Renal cortical epithelial cell (primary cell): ENCODE measurements around the gene PGC. TPM values are rescaled to one million over a fixed set of nuclear protein-coding genes. Genes with fewer than 3 reads are reported as not detected.
"Not testable (repeated sequence)": the region's sequence is repeated elsewhere in the genome, so short reads cannot be mapped to it uniquely, and the experiment has no call there.

ENCODE experiments used
- DNase-seq: peaks from one replicate; pipeline ENCODE4 v3.0.0-alpha.2; 2011; ENCODE audit warnings: low read depth
- total RNA-seq: library from RNA; depleted of rRNA; stranded (reverse); fragments of >200 nt; gene quantifications from 2 replicates; pipeline ENCODE4 v1.2.3, GENCODE V29; 2014

Gene PGC
- total RNA-seq, 1 donor from 2014 or later: not detected

DNA sequence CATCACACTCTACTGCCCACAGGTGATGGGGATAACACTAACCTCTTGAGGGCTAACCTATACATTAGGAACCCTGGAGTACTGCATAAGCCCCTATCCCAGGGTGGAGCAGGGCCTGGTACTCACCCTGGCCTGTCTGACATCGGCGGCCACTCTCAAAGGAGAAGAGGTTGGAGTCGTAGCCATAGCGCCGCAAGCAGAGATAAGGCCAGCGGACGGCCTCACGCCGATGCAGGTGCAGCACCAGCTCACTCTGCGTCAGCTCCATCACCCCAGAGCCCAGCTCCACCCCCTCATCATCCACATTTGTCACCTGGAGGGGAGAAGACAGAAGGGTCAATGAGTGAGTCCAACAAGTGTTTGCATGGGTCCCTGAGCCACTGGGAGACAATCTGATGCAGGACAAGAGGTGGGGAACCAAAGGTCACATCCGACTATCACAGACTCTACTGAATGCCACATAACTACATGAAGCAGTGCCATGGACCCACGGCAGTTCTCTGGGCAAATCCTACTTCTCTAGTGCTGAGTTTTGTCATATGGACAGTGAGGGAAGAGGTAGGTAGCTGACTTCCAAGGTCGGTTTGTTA lies 28.2 kb upstream of the PGC start:
- DNase-seq: no peak

DNA sequence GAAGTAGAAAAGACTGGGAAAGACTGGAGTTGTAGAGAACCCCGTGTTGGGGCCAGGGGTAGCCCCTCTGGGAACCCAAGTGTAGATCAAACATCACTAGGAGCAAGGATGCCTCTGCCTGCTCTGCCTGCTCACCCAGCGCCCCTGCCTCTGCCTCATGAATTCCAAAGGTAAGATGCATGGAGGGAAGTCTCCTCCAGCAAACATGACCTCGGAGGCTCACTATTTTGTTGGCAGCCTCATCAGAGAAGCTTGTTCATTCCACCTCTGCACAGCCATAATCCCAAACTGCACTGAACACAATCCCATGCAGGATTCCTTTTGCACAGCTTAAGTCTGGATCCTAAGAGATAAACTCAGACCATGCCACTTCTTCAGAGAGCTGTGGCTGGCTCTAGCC lies 27.6 kb upstream of the PGC start:
- no peak for DNase-seq

DNA sequence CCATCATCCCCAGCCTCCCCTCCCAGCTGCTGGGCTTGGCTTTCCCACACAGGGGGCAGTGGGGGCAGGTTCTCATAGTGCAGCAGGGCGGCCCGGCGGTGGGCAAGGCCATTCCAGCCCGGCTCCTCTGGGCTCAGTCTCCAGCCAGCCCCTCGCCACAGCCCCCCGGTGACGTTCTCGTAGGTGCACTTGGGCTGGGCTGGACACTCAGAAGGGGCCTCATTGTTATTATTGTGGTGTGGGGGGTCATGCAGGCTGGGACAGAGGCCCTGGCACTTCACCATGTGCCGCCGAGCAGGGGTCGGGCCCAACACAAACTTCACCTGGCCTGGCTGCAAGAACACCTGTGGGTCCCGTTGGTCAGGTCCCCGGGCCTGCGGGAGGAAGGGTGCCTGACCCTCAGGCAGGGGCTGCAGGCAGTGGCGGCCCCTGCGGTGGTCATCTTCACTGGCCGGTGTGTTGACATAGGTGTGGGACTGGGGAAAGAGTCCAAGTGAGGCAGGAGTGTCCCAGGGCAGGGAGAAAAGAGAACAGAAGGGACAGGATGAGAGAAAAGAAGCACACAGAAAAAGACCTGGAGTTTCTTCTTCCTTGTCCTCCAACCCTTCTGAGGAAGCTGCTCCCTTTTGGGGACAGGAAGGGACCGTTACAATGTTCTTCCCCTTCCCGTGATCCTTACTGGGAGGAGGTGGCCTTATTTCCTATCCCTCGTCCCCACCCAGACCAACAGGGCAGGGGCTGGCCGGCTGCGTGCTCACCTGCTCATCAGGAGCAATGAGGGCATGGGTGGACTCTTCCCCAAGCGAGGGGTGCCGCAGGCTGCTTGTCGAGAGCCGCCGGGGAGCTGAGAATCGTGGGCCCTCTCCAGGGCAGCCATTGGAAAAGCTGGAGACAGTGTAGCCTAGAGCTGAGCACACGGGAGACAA lies 24.1 kb upstream of the PGC start:
- DNase-seq: no peak

DNA sequence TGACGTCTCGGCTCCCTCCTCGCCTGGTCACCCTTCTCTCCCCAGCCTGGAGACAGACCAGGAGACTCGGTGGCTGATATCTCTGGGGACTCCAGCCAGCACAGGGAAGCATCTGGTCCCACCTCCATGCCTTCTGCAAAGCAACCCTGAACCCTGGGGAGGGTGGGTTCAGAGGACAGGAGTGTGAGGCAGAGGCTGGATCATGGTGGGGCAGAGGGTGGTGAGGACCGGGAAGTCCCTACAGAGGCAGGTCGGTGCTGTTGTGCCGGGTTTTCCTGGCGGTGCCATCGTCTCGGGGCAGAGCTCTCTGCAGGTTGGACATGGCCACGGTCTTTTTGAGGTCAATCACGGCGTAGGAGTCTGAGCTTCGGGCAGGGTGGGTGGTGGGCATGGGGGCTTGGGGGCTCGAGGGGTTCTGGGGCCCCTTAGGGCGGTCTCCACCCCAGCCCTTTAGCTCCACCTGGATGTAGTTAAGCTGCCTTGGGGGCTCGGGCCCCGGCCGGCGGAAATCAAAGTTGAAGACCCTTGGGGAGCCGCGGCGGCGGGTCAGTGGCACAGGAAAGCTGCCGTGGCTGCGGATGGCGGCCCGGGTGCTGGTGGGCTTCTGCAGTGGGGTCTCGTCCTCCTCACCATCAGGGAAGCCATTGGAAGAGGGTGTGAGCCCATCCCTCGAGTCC lies 23.3 kb upstream of the PGC start:
- no peak for DNase-seq

DNA sequence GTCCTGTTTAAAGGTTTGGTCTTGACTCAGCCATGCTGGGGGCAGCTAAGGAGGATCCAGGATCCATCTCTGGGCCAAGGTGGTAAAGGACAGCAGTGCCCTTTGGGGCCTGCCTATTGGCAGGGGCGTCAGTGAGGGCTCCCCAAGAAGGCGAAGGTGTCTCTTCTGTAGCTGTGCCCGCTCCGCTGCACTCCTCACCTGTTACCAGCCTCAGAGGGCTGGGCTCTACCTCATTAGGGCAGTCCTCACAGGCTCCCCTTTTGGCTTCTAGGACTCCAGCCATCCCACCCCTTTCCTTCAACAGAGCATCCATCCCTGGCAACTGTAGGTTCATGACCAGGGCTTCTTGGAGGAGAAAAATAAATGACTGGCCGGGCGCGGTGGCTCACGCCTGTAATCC lies 22.2 kb upstream of the PGC start:
- no peak for DNase-seq

DNA sequence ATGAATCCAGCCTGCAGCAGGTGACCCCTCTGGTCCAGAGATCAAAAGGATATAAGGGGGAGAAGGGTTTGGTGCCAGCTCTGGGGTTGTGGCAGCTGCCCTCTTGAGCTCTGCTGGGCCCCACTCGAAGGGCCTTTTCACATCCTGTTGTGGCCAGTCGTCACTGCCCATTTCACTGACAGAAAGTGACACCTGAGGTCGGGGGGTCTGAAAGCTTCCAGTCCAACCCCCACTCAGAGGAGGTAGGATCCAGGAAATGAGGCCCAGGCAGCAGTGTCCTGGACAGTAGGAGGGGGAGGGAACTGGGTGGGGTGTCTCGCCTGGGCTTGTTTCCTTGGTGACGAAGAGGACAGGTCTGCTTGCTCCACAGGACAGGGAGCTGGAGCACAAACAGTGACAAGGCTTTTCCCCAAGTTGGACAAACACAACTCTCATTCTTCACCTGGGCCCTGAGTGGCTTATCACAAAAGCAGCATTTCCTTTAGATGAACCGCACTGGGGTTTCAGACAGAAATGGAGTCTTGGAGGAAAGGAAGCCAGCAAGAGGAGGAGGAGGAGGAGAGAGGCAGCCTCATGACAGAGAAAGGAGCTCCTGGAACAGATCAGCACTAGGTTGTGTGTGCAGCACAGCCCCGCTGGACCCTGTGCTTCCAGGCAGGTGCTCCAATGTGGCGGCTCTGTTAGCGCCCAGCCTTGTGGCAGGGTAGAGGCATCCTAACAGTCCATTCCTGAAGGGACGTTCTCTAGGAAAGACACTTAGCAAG lies 21.5 kb upstream of the PGC start:
- no peak for DNase-seq

DNA sequence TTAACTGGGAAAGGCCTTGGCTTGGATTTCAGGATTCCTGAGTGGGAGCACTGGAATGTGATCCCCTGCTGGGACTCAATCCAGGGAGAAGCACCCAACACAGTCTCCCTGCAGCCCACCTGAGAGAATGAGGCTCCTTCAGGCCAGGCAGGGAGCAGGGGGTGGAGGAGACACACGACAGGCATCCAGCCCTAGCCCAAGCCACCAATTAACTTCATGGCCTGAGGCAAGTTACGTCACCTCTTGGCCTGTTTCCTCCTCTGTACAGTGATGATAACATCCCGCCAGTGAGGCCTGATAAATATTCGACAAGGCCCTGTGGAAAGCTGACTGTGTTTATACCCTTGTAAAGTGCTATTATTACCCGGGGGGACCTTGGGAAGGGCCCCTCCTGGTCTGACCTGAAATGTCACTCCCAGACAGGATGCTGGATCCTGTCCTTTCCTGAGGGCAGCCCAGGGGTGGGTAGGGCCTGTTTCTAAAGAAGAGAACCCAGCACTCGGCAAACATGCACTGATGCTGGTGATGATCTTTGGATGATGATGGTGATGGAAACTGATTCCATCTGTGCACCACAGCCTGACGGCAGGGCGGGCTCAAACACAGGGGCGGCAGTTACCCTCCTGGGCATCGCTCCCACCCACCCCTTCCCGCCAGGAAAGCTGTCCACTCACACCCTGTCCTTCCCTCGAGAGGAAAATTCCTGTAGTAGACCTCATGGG lies 20.1 kb upstream of the PGC start:
- peak; percentile 69 for DNase-seq

DNA sequence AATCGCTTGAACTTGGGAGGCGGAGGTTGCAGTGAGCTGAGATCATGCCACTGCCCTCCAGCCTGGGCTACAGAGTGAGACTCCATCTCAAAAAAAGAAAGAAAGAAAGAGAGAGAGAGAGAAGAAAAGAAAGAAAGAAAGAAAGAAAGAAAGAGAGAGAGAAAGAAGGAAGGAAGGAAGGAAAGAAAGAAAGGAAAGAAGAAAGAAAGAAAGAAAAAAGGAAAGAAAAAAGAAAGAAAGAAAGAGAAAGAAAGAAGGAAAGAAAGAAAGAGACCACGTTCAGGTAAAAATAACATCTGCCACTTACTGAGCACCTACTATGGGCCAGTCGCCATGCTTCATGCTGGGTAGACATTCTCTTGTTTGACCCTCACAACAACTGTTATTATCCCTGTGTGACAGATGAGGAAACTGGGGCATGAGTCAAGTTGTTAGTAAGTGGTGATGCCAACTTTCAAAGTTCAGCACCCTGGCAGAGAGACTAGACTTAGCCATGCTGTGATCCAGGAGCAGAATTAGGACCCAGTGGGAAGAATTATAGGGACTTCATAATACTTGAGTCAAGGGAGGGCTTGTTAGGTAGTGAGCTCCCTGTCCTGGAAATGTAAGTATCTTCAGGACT lies 19.0 kb upstream of the PGC start:
- not testable (repeated sequence) for DNase-seq

DNA sequence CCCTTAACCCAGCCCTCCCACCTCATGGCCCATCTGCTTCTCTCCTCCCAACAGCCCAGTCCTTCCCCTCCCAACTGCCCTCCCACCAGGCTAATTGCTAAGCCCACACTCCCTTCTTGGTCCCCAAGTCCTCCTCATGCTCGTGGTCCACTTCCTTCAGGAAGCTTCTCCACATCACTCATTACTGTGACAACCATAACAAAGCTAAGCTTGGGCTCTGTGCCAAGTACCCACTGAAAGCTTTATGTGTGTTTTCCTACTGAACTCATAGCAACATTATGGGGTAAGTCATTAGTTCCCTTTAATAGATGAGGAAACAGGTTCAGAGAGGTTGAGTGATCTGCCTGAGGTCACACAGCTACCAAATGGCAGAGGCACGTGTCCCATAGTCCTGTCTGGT lies 16.3 kb upstream of the PGC start:
- DNase-seq: no peak

DNA sequence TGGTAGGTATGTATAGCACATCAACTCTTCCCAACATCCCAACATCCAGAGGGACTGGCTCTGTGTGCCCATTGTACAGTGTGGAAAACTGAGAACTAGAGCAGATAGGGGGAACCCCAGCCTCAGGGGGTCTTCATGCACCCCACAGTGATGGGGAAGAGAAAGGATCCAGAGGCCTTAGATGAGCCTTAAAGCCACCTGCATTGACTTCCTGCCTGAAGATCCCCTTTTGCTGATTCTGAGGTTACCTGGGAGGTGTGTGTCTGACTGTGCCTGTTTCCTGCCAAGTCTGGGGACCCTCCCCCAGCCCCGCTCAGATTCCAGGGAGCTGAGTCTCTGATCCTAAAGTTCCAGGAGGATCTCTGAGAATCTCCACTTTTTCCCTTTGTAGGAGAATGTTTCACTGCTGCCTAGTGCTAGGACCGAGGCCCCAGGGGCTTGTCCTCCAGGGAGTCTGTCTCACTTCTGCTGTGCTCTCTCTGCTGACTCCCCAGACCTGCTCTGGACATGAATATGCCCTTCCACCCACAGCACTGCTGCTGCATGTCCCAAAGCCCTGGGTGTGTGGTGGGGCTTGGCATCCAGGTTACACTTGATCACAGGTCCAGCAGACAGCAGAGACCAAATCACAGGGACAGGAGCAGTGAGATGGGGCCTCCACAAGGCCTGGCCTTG lies 12.8 kb upstream of the PGC start:
- no peak for DNase-seq

DNA sequence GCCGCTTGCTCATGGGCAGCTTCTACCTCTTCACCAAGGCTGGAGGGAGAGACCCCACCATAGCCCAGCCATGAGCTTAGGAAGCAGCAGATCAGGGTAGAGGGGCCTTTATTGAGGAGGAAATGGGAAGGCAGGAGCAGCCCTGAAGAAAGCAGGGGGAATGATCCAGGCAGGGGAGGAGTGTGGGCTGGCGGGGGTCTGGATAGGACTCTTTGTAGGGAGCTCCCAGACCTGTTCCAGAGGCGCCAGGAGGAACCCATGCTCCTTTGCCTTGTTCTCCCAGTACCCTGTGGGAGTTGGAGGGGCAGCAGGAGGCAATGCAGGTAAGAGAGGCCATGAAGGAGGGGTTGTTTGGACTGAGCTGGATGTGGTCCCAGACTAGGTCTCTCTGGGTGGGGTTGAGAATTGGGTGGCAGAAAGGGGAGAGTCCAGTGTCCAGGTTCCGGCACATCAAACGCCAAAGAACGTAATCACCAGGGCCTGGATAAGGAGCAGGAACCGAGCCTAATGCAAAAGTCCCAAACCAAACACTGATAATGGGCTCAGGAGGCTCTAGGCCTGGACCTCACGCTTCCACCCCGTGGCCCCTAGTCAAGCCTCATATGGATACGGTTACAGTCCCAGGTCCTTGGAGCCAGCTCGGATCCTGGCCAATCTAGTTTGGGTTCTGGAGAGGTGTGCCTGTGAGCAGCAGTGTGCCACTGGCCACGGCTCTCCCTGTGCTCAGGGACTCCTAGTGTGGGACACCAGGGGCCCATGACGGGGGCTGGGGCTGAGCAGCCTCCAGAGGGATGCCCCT lies 12.1 kb upstream of the PGC start:
- no peak for DNase-seq

DNA sequence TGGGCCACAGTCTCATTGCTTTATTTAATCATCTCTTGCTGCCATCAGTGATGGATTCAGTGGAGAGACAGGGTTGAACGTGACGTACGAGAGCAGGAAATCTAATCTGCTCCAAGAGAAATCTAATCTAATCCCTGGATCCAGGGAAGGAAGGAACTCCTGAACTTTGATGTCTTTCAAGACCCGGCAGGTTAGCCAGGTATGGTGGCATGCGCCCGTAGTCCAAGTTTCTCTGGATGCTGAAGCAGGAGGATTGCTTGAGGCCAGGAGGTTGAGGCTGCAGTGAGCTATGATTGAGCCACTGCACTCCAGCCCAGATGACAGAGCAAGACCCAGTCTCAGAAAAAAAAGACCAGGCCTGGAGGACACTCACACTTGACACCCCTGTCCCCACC lies 11.4 kb upstream of the PGC start:
- DNase-seq: no peak

DNA sequence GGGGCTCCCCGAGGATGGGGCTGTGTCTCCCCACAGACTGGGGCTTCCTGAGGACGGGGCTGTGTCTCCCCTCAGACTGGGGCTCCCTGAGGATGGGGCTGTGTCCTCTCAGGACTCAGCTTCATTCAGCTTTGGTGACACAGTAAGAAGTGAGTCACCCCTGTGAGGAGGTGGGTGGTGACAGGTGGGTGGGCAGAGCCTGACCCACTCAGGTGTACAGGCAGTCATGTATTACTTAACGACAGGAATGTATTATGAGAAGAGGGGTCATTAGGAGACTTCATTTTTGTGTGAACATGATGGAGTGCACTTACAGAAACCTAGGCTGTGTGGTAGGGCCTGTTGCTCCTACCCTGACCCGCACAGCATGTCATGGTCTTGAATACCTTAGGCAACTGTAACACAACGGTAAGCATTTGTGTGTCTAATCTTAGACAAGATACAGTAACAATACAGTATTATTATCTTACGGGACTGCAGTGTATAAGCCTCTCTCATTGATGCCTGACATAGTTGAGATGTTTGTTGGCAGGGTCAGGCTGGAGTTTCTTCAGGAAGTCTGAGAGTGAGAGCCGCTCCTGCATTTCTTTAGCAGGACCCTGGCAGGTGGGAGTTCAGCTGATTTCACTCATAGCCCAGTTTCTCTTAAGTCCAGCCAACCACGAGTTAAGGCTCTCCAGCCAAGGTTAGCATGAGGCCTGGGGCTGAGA lies 10.9 kb upstream of the PGC start:
- peak; percentile 28 for DNase-seq

DNA sequence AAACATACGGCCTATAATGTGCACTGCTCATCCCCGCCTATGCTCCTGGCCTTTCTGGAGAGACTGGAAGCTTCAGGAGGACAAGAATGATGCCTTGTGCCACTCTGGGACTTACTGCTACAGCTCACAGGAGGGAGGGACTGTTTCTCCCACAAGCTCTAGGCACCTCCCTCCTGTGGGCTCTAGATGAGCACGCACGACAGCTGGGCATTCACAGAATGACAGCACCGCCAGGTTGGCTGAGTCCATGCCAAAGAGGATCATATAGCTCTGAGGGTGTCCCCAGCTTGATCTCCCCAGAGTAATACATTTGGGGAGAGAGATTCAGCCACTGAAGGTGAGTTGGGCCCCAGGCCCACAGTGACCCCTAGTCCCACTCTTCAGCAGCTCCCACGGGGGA lies 10.1 kb upstream of the PGC start:
- DNase-seq: no peak

DNA sequence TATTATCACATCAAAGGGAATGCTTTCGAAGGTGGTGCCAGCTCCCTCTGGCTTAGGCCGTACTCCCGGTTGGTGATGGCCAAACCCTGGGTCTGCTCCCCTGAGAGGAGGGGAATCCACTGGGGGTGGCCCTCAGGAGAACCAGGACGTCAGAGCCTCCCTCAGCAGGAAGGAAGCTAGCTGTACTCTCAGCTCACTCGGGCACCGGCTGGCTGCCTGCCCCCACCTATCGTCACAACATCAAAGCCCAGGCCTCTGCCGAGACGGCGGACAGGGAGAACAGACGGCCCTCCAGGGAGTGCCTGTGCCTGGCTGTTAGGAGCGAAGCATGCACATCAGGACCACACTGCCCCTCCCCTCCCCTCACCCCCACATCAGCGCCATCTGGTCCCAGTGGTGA lies 9.2 kb upstream of the PGC start:
- DNase-seq: no peak

DNA sequence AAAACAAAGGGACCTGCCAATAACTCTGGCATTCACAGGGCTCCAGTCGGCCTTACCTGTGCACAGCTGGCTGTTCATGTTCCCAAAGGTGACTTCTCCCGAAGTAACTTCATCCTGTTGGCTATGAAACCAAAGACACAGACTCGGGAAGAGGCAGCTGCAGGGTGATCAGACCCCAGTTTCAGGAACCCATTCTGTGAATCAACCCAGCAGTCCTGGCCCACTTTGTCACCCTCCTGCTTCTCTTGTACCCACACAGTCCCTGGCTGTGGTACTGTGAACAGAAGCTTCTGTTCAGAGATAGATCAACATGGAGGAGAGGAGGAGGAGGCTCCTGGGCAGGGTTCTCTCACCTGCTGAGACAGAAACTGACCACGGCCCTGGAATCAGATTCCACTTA lies 8.7 kb upstream of the PGC start:
- no peak for DNase-seq

DNA sequence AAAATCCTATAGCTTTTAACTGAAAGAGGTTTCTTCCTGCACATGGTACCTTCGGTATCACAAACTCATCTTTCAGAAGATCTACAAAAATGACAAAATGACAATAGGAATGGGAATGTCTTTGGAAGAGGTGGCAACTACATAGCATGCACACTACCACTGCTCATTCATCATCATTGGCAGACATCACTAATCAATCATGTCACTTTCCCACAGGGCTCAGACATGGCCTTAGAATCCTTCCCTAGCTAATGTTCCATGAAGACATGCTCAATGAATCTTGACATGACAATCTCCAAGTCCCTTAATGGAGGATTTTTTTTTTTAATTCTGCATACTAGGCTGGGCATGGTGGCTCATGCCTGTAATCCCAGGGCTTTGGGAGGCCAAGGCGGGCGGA lies 3.2 kb upstream of the PGC start:
- DNase-seq: no peak

DNA sequence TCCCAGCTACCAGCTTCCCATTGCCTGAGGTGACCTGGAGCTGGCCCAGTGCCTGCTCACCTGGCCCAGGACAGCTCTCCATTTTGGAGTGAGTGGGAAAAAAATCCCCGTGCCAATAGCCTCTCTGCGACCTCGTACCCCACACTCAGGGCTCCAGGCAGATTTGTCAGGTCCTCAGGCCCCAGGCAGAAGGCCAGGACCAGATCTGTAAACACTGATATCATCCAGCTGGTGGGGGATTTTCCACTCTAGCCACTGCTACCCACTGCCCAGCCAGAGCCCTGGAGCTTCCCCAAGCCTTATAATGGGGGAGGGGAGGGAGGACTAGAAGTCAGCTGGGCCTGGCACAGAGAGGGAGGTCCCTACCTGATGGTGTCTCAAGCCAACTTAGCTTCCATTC lies 1.3 kb upstream of the PGC start:
- DNase-seq: no peak

DNA sequence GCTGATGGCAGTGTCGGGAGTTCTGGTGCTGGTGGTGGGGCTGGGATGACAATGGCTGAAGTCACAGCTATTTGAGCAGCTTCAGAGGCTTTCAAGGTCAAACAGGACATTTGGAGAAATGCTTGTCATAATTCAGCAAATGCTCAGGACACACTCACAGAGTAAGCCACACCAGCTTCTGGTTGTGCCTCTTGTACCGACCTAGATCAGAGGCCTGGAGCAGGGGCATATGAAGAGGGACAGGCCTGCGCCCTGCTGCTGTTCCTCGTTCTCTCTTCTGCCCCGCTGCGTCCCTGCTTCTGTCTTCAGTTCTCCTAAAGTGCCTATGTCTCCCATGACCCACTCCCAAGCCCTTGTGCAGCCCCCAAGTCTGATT lies 893 bp upstream of the PGC start:
- no peak for DNase-seq
